ENCODE data around the gene TCF3. TPM values are rescaled to one million over a fixed set of nuclear protein-coding genes. Genes with fewer than 3 reads are reported as not detected.

TCF3 gene
- total RNA-seq, 4 donors from 2014 or later: 23.4 to 299 (median 37.3) TPM

DNA sequence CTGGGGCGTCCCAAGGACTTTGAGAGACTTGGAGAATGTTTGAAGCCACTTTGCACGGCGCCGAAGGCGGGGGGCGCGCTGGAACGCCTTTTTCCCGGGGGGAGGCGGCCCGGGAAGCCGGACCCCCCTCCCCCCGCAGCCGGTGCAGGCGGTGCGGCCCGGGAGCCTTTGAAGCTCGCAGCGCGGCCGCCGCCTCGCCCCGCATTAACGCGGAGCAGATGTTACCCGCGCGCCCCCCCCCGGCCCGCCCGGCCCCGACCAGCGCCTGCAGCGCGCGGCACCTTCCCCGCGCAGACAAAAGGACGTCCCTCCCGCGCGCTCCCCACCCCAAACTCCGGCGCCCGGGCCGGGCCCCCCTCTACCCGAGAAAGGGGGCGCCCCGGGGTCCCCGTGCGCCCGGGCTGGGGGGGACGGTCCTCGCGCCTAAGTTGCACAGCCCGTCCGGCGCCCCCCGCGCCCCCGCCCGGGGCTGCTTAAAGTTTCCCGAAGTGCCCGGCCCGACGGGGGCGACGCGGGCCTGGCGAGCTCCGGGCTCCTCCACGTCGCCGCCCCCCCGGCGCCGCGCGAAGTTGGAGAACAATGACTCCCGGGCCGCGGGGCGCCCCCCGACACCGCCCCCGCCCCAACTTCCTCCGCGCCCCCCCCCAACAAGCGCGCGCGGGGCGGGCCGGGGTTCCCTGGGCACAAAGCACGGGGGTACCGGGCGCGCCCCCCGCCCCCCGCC, 685 bp downstream of the TCF3 start:
- Histone ChIP-seq H3K9me3 (no peaks in the 10 kb centered on the region), H3K27me3 (no peaks in the 10 kb centered on the region), H3K4me3 (peak overlapping the region; percentile 79 to 98 (median 85)), H3K4me1 (peaks cover 0 to 45% (median 20%) of the 10 kb centered on the region in 4 donors), H3K27ac (peak overlapping the region; percentile 71 to 90 (median 84)), H3K36me3 (peaks cover 0 to 31% (median 0%) of the 10 kb centered on the region in 3 donors)
- peak in 1 of 2 donors; percentile 9 for DNase-seq (ENCODE audit: low spot score in 2 of 2)
- WGBS, 2 donors: 0 to 2% methylated on average over 5 to 24 of the region's 101 CpGs
- TF ChIP-seq, protein P1, sequence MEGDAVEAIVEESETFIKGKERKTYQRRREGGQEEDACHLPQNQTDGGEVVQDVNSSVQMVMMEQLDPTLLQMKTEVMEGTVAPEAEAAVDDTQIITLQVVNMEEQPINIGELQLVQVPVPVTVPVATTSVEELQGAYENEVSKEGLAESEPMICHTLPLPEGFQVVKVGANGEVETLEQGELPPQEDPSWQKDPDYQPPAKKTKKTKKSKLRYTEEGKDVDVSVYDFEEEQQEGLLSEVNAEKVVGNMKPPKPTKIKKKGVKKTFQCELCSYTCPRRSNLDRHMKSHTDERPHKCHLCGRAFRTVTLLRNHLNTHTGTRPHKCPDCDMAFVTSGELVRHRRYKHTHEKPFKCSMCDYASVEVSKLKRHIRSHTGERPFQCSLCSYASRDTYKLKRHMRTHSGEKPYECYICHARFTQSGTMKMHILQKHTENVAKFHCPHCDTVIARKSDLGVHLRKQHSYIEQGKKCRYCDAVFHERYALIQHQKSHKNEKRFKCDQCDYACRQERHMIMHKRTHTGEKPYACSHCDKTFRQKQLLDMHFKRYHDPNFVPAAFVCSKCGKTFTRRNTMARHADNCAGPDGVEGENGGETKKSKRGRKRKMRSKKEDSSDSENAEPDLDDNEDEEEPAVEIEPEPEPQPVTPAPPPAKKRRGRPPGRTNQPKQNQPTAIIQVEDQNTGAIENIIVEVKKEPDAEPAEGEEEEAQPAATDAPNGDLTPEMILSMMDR (IDR thresholded peaks at IDR 0.05): peak in 1 of 5 experiments; percentile 10
- TF ChIP-seq EP300 (IDR thresholded peaks at IDR 0.05): no peak
- TF ChIP-seq POLR2A (IDR thresholded peaks at IDR 0.05): no peak

DNA sequence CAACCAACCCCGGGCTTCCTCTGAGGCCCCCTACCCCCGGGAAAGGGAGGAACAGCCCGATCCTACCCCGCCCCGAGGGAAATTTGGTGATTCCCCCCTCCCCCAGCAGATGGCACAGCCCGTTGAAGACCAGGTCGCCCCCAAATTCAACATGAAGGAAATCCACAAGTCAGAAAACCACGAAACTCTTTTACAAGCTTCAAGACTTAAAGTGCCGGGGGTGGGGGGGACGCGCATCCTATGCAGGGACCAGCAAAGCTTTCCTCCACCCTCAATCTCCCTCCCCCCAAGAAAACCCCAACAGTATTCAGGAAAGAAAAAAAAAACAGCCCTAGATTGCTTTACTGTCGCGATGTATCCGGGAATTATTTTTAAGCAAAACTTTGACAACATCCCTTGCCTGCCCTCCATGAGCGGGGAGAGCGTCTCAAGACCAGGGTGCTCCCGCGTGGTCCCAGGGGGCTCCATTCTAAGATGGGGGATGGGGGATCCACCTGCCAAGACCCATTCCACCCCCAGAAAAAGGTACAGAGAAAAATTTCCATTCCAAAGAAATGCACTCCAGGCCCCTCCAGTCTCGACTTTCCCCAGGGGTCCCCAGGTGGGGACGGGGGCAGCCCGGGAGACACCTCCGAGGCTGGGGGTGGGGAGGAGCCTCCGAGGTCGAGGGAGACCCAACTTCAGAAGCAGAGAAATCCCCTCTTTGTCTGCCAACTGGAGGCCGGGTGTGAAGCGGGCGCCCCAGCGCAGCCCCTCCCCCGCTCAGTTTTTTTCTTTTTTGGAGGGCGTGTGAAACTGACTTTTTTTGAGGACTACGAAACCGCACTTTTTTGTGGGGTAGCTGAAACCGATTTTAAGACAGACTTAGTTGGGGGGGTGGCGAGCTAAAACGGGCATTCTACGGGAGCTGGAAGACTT, 1.5 kb downstream of the TCF3 start:
- WGBS, 2 donors: 3 to 4% methylated on average over 36 of the region's 36 CpGs
- Histone ChIP-seq H3K36me3 (peaks cover 0 to 40% (median 1%) of the 10 kb centered on the region in 3 donors), H3K27me3 (no peaks in the 10 kb centered on the region), H3K9me3 (no peaks in the 10 kb centered on the region), H3K4me3 (peak overlapping the region; percentile 79 to 98 (median 85)), H3K27ac (peak overlapping the region in 3 of 4 donors; percentile 81 to 90 (median 88)), H3K4me1 (peaks cover 0 to 45% (median 20%) of the 10 kb centered on the region in 4 donors)
- no peak for DNase-seq (ENCODE audit: low spot score in 2 of 2)
- TF ChIP-seq POLR2A (IDR thresholded peaks at IDR 0.05): no peak
- TF ChIP-seq, protein P1 (IDR thresholded peaks at IDR 0.05): peak in 1 of 5 experiments; percentile 11

DNA sequence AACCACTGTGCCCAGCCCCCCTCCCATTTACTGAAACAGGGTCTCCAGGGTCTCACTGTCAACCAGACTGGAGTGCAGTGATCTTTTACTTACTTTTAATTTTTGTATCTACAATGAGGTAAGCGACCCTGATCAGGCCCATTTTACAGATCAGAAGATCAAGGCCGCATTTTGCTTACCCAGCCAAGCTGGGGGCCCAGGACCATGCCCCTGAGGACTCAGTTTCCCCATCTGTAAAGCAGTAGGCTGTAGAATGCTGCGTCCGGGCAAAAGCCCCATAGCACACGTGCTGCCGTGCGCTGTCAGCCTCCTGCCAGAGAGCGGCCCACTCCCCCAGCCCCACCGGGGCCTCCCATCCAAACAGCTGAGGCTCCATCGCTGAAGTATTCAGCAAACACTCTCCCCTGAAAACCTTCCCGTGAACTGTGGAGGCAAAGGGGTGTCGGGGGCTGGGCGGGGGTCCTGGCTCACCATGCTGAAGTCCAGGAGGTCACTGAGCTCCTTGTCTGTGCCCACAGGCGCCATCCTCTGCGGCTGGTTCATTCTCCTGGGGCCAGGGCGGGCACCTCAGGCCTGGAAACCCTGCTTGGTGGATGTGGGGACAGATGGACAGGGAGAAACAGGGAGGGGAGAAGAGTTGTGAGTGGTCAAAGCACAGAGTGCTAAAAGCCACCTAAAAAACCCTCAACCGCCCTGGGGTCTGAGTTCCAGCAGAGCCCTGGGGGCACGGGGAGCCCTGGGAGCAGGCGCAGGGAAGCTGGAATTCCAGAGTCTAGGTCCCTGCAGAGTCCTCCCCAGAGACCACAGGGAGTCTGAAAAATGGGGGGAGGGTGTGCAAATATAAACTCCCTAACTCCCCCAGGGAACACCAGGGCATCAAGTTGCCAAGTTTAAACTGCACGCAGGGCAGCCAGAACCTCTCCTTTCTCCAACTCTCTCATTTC, 2.4 kb downstream of the TCF3 start:
- Histone ChIP-seq H3K9me3 (no peaks in the 10 kb centered on the region), H3K27ac (peak overlapping the region in 3 of 4 donors; percentile 36 to 90 (median 88)), H3K27me3 (no peaks in the 10 kb centered on the region), H3K4me1 (peaks cover 0 to 45% (median 20%) of the 10 kb centered on the region in 4 donors), H3K36me3 (peaks cover 0 to 49% (median 6%) of the 10 kb centered on the region in 3 donors), H3K4me3 (peak overlapping the region in 1 of 4 donors; percentile 98)
- WGBS, 2 donors: 75 to 77% methylated on average over 11 to 20 of the region's 20 CpGs
- TF ChIP-seq POLR2A (IDR thresholded peaks at IDR 0.05) (no peak), EP300 (IDR thresholded peaks at IDR 0.05) (no peak)
- TF ChIP-seq, protein P1 (IDR thresholded peaks at IDR 0.05): no peak
- DNase-seq (ENCODE audit: low spot score in 2 of 2): no peak

DNA sequence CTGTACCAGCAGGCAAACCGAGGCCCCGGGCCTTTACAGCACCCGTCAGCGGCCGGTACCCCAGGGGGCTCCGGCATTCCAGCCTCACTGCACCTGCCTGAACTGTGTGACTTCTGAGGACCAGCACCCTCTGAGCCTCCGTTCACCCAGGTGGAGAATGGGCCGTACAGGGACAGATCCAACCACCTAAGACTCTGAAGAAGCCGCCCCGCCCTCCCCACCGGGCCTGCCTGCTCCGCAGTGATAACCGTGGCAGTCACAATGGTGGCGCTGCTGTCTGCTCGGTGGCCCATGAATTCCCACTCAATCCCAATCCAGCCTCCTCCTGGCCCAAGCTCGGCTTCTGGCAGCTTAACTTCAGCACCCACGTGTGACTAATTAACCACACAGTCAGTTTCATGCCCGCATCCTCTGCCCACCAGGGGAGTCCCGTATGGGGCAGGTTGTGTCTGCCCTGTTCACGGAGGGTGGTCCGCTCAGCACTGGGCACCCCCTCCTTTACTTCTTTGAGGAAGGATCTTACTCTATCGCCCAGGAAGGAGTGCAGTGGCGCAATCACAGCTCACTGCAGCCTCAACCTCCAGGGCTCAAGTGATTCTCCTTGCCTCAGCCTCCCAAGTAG, 3.4 kb downstream of the TCF3 start:
- TF ChIP-seq POLR2A (IDR thresholded peaks at IDR 0.05) (no peak), EP300 (IDR thresholded peaks at IDR 0.05) (no peak)
- TF ChIP-seq, protein P1 (IDR thresholded peaks at IDR 0.05): no peak
- Histone ChIP-seq H3K4me3 (no peak overlapping the region), H3K4me1 (peaks cover 0 to 44% (median 20%) of the 10 kb centered on the region in 4 donors), H3K9me3 (no peaks in the 10 kb centered on the region), H3K36me3 (peaks cover 0 to 58% (median 6%) of the 10 kb centered on the region in 3 donors), H3K27me3 (no peaks in the 10 kb centered on the region), H3K27ac (peak overlapping the region in 1 of 4 donors; percentile 88)
- DNase-seq (ENCODE audit: low spot score in 2 of 2): no peak
- WGBS, 2 donors: 84 to 87% methylated on average over 13 to 23 of the region's 23 CpGs

Data from tibial nerve (tissue), 4 donors.